H9 (cell line): ENCODE data around the gene SAT2. TPM values are rescaled to one million over a fixed set of nuclear protein-coding genes. Genes with fewer than 3 reads are reported as not detected.

Experiments used
- DNase-seq: peaks from one replicate; pipeline ENCODE4 v3.0.0-alpha.2; 2017
- H2AFZ ChIP-seq: one replicate; pipeline ENCODE4 v1.6.1; 2013; ENCODE audit warnings: mild to moderate bottlenecking, low read length, control low read depth, moderate library complexity
- H2AK5ac ChIP-seq: 2 replicates; pipeline ENCODE4 v1.6.1; 2013; ENCODE audit warnings: low read length, control low read depth, mixed read lengths; ENCODE audit not compliant: insufficient read length
- H2BK120ac ChIP-seq: one replicate; pipeline ENCODE4 v1.6.1; 2013; ENCODE audit warnings: low read depth, mild to moderate bottlenecking, low read length, control low read depth, inconsistent platforms; ENCODE audit not compliant: poor library complexity, severe bottlenecking
- H2BK12ac ChIP-seq: 2 replicates; pipeline ENCODE4 v1.6.1; 2013; ENCODE audit warnings: low read length, control low read depth, mixed read lengths, low read depth; ENCODE audit not compliant: insufficient read length
- H2BK15ac ChIP-seq: 2 replicates; pipeline ENCODE4 v1.6.1; 2013; ENCODE audit warnings: low read depth, low read length, control low read depth
- H2BK20ac ChIP-seq: one replicate; pipeline ENCODE4 v1.6.1; 2013; ENCODE audit warnings: low read depth, mild to moderate bottlenecking, low read length, control low read depth, inconsistent platforms; ENCODE audit not compliant: poor library complexity, severe bottlenecking
- H2BK5ac ChIP-seq: 2 replicates; pipeline ENCODE4 v1.6.1; 2013; ENCODE audit warnings: low read length, control low read depth, mixed read lengths; ENCODE audit not compliant: insufficient read length
- H3K14ac ChIP-seq: 2 replicates; pipeline ENCODE4 v1.6.1; 2013; ENCODE audit warnings: low read length, control low read depth; ENCODE audit not compliant: insufficient read depth
- H3K18ac ChIP-seq: 2 replicates; pipeline ENCODE4 v1.6.1; 2013; ENCODE audit warnings: low read depth, mild to moderate bottlenecking, mixed read lengths, low read length, control low read depth; ENCODE audit not compliant: insufficient read length
- H3K23ac ChIP-seq: 2 replicates; pipeline ENCODE4 v1.6.1; 2013; ENCODE audit warnings: low read length, control low read depth, mixed read lengths, low read depth; ENCODE audit not compliant: insufficient read length
- H3K23me2 ChIP-seq: 2 replicates; pipeline ENCODE4 v1.6.1; 2013; ENCODE audit warnings: low read depth, mild to moderate bottlenecking, mixed read lengths, low read length, control low read depth; ENCODE audit not compliant: insufficient read length, poor library complexity, severe bottlenecking
- H3K27ac ChIP-seq: 2 replicates; pipeline ENCODE4 v1.5.1; 2013; ENCODE audit warnings: low read length, control low read depth, mixed read lengths, low read depth; ENCODE audit not compliant: insufficient read length
- H3K27me3 ChIP-seq: 2 replicates; pipeline ENCODE4 v1.6.1; 2013; ENCODE audit warnings: low read length, control low read depth, inconsistent platforms; ENCODE audit not compliant: insufficient read depth
- H3K4ac ChIP-seq: 2 replicates; pipeline ENCODE4 v1.6.1; 2013; ENCODE audit warnings: low read depth, mild to moderate bottlenecking, control low read depth, inconsistent platforms, low read length, moderate library complexity
- H3K4me1 ChIP-seq: 2 replicates; pipeline ENCODE4 v1.6.1; 2013; ENCODE audit warnings: low read length, control low read depth, inconsistent platforms; ENCODE audit not compliant: insufficient read depth
- H3K4me2 ChIP-seq: 2 replicates; pipeline ENCODE4 v1.6.1; 2013; ENCODE audit warnings: low read length, control low read depth, mixed read lengths; ENCODE audit not compliant: insufficient read length, insufficient read depth
- H3K56ac ChIP-seq: 2 replicates; pipeline ENCODE4 v1.6.1; 2013; ENCODE audit warnings: low read depth, mild to moderate bottlenecking, mixed read lengths, low read length, control low read depth; ENCODE audit not compliant: insufficient read length
- H3K79me1 ChIP-seq: 2 replicates; pipeline ENCODE4 v1.6.1; 2013; ENCODE audit warnings: low read depth, mild to moderate bottlenecking, moderate library complexity, low read length, control low read depth, inconsistent platforms; ENCODE audit not compliant: insufficient read depth, poor library complexity, severe bottlenecking
- H3K79me2 ChIP-seq: 2 replicates; pipeline ENCODE4 v1.6.1; 2013; ENCODE audit warnings: low read length, control low read depth, inconsistent platforms; ENCODE audit not compliant: insufficient read depth
- H3K9ac ChIP-seq: 2 replicates; pipeline ENCODE4 v1.6.1; 2013; ENCODE audit warnings: low read length, control low read depth, mixed read lengths; ENCODE audit not compliant: insufficient read length; ENCODE audit errors: extremely low read depth
- H3K9me3 ChIP-seq: one replicate; pipeline ENCODE4 v1.6.1; 2013; ENCODE audit warnings: low read depth, low read length, inconsistent platforms; ENCODE audit not compliant: control insufficient read depth
- H3T11ph ChIP-seq: one replicate; pipeline ENCODE4 v1.6.1; 2013; ENCODE audit warnings: mild to moderate bottlenecking, low read length, control low read depth, inconsistent platforms
- H4K20me1 ChIP-seq: one replicate; pipeline ENCODE4 v1.6.1; 2013; ENCODE audit not compliant: control insufficient read depth, insufficient read length, insufficient read depth
- H4K5ac ChIP-seq: 2 replicates; pipeline ENCODE4 v1.6.1; 2013; ENCODE audit warnings: low read depth, mild to moderate bottlenecking, mixed read lengths, low read length, control low read depth; ENCODE audit not compliant: insufficient read length
- H4K8ac ChIP-seq: replicated peaks from 2 replicates; pipeline ENCODE4 v1.6.1; 2013; ENCODE audit warnings: low read length, control low read depth, mixed read lengths, low read depth; ENCODE audit not compliant: insufficient read length
- H4K91ac ChIP-seq: 2 replicates; pipeline ENCODE4 v1.6.1; 2013; ENCODE audit warnings: low read depth, mild to moderate bottlenecking, moderate library complexity, mixed read lengths, low read length, control low read depth; ENCODE audit not compliant: insufficient read length
- H3K27ac Mint-ChIP-seq, 3 experiments: 2 replicates in 2 of 3; 3 replicates in 1 of 3; pipeline ENCODE4 v1.8.0; 2020 to 2021; ENCODE audit warnings: mixed read lengths in 3 of 3, mild to moderate bottlenecking in 1 of 3, moderate library complexity in 1 of 3
- H3K27me3 Mint-ChIP-seq: 2 replicates; pipeline ENCODE4 v1.8.0; 2021; ENCODE audit warnings: low read depth, mild to moderate bottlenecking, moderate library complexity, mixed read lengths
- H3K36me3 Mint-ChIP-seq, 3 experiments: 2 replicates in 2 of 3; 3 replicates in 1 of 3; pipeline ENCODE4 v1.8.0; 2020 to 2021; ENCODE audit warnings: low read depth in 3 of 3, mixed read lengths in 3 of 3; ENCODE audit not compliant: insufficient read depth in 1 of 3
- H3K4me1 Mint-ChIP-seq, 2 experiments: 2 replicates each; pipeline ENCODE4 v1.8.0; 2020; ENCODE audit warnings: mixed read lengths in 2 of 2
- H3K4me3 Mint-ChIP-seq, 2 experiments: 2 replicates in 1 of 2; 3 replicates in 1 of 2; pipeline ENCODE4 v1.8.0; 2020 to 2021; ENCODE audit warnings: mild to moderate bottlenecking in 2 of 2, mixed read lengths in 2 of 2, moderate library complexity in 1 of 2
- H3K9me3 Mint-ChIP-seq, 2 experiments: 2 replicates in 1 of 2; 3 replicates in 1 of 2; pipeline ENCODE4 v1.8.0; 2020; ENCODE audit warnings: mild to moderate bottlenecking in 2 of 2, mixed read lengths in 2 of 2, moderate library complexity in 1 of 2
- CTCF ChIP-seq: fragments of 200-600 bp; sonication (generic); conservative IDR thresholded peaks from 3 replicates; pipeline ENCODE4 v1.8.0; 2021; ENCODE audit warnings: antibody characterized with exemption, mild to moderate bottlenecking
- WGBS: extraction: QIAGEN DNeasy Blood & Tissue Kit; methylation state at CpG from one replicate; pipeline ENCODE4 v1.1.7; 2013; ENCODE audit warnings: missing lambda C conversion rate, low lambda C conversion rate, mixed read lengths; ENCODE audit not compliant: insufficient read length; ENCODE audit errors: extremely low coverage; 5-methylcytosine and 5-hydroxymethylcytosine counted together
- total RNA-seq: library from RNA; stranded (reverse); gene quantifications from 2 replicates; pipeline ENCODE4 v1.2.1, GENCODE V29; 2021

Gene SAT2
- total RNA-seq, 1 experiment from 2014 or later, result 72.1 TPM

- H2BK5ac ChIP-seq, result no peak overlapping the region
- H2BK120ac ChIP-seq, result no peak overlapping the region
- no peak overlapping the region for H3K9ac ChIP-seq
- Mint-ChIP-seq H3K4me3 (no peak overlapping the region), H3K36me3 (peaks cover 57 to 73% (median 72%) of the 10 kb centered on the region in 3 experiments), H3K9me3 (peaks cover 10% of the 10 kb centered on the region in 2 experiments), H3K4me1 (peaks cover 16 to 33% of the 10 kb centered on the region in 2 experiments), H3K27ac (peak overlapping the region in 1 of 3 experiments; percentile 80; a peak in 2 of 7 replicates), H3K27me3 (no peaks in the 10 kb centered on the region)
- no peak overlapping the region for H2BK15ac ChIP-seq
- H4K20me1 ChIP-seq, result no peaks in the 10 kb centered on the region
- no peaks in the 10 kb centered on the region for H3K79me1 ChIP-seq
- no peak overlapping the region for H3K27ac ChIP-seq
- no peak overlapping the region for H2BK20ac ChIP-seq
- H3T11ph ChIP-seq, result no peak overlapping the region
- H2BK12ac ChIP-seq, result no peak overlapping the region
- H3K27me3 ChIP-seq, result no peaks in the 10 kb centered on the region
- H3K23ac ChIP-seq, result no peak overlapping the region
- no peak overlapping the region for H2AFZ ChIP-seq
- H3K4me1 ChIP-seq, result peaks cover 7% of the 10 kb centered on the region; the same call in 1 of the 2 replicates
- H4K5ac ChIP-seq, result no peak overlapping the region
- H3K4ac ChIP-seq, result no peak overlapping the region
- DNase-seq, result peak; percentile 66
- no peak overlapping the region for H3K4me2 ChIP-seq
- no peak overlapping the region for H4K8ac ChIP-seq
- no peaks in the 10 kb centered on the region for H3K79me2 ChIP-seq
- no peak overlapping the region for H2AK5ac ChIP-seq
- peak; percentile 81 for TF ChIP-seq CTCF
- no peaks in the 10 kb centered on the region for H3K23me2 ChIP-seq
- H3K14ac ChIP-seq, result no peak overlapping the region
- no peak overlapping the region for H4K91ac ChIP-seq
- no peak overlapping the region for H3K18ac ChIP-seq
- WGBS, result no CpG with 5 or more reads among the region's 2 CpGs
- peaks cover 10% of the 10 kb centered on the region for H3K9me3 ChIP-seq
- no peak overlapping the region for H3K56ac ChIP-seq
These were observed 45.6 kb upstream of the SAT2 start for GRCh38 chr17:7673239-7673638.
